GM12878 (cell line): ENCODE measurements around the gene PTCD3.

ENCODE experiments used
- CTCF ChIP-seq, 3 experiments: IDR thresholded peaks in 2 of 3; conservative IDR thresholded peaks in 1 of 3; 2 replicates each; pipeline ENCODE4 v1.5.1; 2011; ENCODE audit warnings: low read depth in 3 of 3, low read length in 3 of 3, mild to moderate bottlenecking in 3 of 3, control low read depth in 2 of 3, moderate library complexity in 2 of 3, inconsistent platforms in 1 of 3, mixed read lengths in 1 of 3; ENCODE audit not compliant: control insufficient read depth in 2 of 3, insufficient read depth in 1 of 3; ENCODE audit errors: extremely low read depth in 1 of 3
- ETV6 ChIP-seq, 2 experiments: fragments of 450-650 bp in 1 of 2; IDR thresholded peaks in 1 of 2; conservative IDR thresholded peaks in 1 of 2; 2 replicates each; pipeline ENCODE4 v1.6.1; 2014; ENCODE audit warnings: antibody characterized with exemption in 1 of 2, borderline replicate concordance in 1 of 2, low read depth in 1 of 2, mild to moderate bottlenecking in 1 of 2, moderate library complexity in 1 of 2

DNA sequence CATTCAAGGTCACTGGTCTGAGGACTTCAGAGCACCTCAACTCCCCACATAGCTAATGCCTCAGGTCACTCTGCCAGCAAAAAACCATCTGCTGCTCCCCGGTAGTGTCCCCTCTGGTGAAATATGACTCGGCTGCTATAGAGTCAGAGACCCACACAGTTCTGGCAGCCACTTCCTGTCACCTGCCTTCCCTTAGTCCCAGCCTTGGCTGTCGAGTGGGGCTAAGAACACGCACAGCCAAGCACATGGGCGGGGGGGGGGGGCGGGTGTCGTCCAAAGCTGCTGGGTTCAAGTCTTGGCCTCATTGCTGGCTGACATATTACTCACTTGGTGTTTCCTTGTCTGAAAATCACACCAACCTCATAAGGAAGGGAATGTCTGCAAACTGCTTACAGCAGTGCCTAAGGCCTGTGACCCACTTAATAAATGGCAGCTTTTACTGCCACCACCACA, 37.9 kb upstream of the PTCD3 start:
- TF ChIP-seq ETV6 (conservative IDR thresholded peaks at IDR 0.05 in 1 of 2, IDR thresholded peaks at IDR 0.05 in 1 of 2; ENCODE audit: borderline replicate concordance in 1 of 2, low read depth in 1 of 2) (no peak), CTCF (IDR thresholded peaks at IDR 0.05 in 2 of 3, conservative IDR thresholded peaks at IDR 0.05 in 1 of 3; ENCODE audit: control insufficient read depth in 2 of 3, extremely low read depth in 1 of 3, insufficient read depth in 1 of 3, low read depth in 3 of 3, low read length in 3 of 3) (no peak)
